ENCODE data around the gene ZNF878.

ZNF878 gene

GRCh38 chr19:12035220-12036172 lies 17.3 kb downstream of the ZNF878 start, which contains the start of gene ZNF433:
Gene ZNF433 (minus strand): TSS chr19:12035679. CDS start chr19:12035539, 140 bp downstream.
- DNase-seq (ENCODE audit: low spot score): peak; percentile 59
- peak; percentile 65 for FAIRE-seq

GRCh38 chr19:12034620-12035019 lies 18.1 kb downstream of the ZNF878 start:
- FAIRE-seq (no peak), DNase-seq (ENCODE audit: low spot score) (no peak)

- FAIRE-seq: no peak
- DNase-seq (ENCODE audit: low spot score): no peak
These were observed 18.6 kb downstream of the ZNF878 start for GRCh38 chr19:12034198-12034597.

- no peak for DNase-seq (ENCODE audit: low spot score)
- FAIRE-seq: no peak
These were observed 37.0 kb downstream of the ZNF878 start for GRCh38 chr19:12015753-12016116.

- no peak for FAIRE-seq
- DNase-seq (ENCODE audit: low spot score): no peak
These were observed 37.6 kb downstream of the ZNF878 start for GRCh38 chr19:12015015-12015752.

- DNase-seq (ENCODE audit: low spot score): no peak
- no peak for FAIRE-seq
These were observed 52.4 kb downstream of the ZNF878 start for GRCh38 chr19:12000152-12000981.

- DNase-seq (ENCODE audit: low spot score) (no peak), FAIRE-seq (no peak)
These were observed 57.6 kb downstream of the ZNF878 start for GRCh38 chr19:11995174-11995573.
